Mammary epithelial cell (primary cell): Measurements from ENCODE around the gene BACH2.

Experiments
- EZH2 ChIP-seq: IDR thresholded peaks from 2 replicates; pipeline ENCODE4 v1.6.1; 2012; ENCODE audit warnings: low read length, inconsistent platforms, borderline replicate concordance
- TF ChIP-seq, protein P1 (sequence below), 2 donors: IDR thresholded peaks in 1 of 2; conservative IDR thresholded peaks in 1 of 2; 2 replicates each; pipeline ENCODE4 v1.5.1; 2011 to 2012; ENCODE audit warnings: inconsistent platforms in 2 of 2, low read length in 2 of 2, mild to moderate bottlenecking in 2 of 2, control low read depth in 1 of 2, low read depth in 1 of 2; ENCODE audit not compliant: insufficient read depth in 1 of 2; ENCODE audit errors: extremely low read depth in 1 of 2

DNA sequence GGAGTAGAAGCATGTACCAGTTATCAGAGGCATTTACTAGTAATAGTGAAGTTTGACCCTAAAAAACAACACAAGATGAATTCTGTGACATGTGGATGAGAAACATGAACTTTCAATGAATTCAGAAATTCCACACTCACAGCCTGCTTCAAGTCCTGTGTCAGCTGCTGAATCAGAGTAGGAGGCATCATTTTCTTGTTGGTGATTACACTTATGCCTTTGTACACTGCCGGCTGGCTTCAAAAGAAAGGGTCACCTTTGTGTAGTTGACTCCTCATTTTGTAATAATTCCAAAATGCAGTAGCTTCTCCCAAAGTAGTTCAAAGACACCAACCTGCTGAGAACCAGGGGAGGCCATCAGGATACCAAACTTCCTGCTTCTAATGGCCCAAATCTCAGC lies 165.5 kb downstream of the BACH2 start:
- no peak for TF ChIP-seq EZH2
- TF ChIP-seq, protein P1, sequence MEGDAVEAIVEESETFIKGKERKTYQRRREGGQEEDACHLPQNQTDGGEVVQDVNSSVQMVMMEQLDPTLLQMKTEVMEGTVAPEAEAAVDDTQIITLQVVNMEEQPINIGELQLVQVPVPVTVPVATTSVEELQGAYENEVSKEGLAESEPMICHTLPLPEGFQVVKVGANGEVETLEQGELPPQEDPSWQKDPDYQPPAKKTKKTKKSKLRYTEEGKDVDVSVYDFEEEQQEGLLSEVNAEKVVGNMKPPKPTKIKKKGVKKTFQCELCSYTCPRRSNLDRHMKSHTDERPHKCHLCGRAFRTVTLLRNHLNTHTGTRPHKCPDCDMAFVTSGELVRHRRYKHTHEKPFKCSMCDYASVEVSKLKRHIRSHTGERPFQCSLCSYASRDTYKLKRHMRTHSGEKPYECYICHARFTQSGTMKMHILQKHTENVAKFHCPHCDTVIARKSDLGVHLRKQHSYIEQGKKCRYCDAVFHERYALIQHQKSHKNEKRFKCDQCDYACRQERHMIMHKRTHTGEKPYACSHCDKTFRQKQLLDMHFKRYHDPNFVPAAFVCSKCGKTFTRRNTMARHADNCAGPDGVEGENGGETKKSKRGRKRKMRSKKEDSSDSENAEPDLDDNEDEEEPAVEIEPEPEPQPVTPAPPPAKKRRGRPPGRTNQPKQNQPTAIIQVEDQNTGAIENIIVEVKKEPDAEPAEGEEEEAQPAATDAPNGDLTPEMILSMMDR (conservative IDR thresholded peaks at IDR 0.05 in 1 of 2, IDR thresholded peaks at IDR 0.05 in 1 of 2; ENCODE audit: extremely low read depth in 1 of 2, insufficient read depth in 1 of 2, low read depth in 1 of 2, low read length in 2 of 2), result no peak
